GM23338 (cell line): ENCODE results near the gene DDB1. TPM values are rescaled to one million over a fixed set of nuclear protein-coding genes. Genes with fewer than 3 reads are reported as not detected.
A peak's percentile ranks its signal among the peaks of the same experiment; 100 is the strongest.

Experiments used
- ATAC-seq: fragments of 200-7000 bp; cut with Tn5 transposase; 3 replicates; pipeline ENCODE4 v1.9.1; 2020
- DNase-seq: peaks from one replicate; pipeline ENCODE4 v3.0.0-alpha.2; 2015; ENCODE audit warnings: low spot score
- H2AFZ ChIP-seq: fragments of 200-600 bp; sonication (generic); 2 replicates; pipeline ENCODE4 v1.8.0; 2016; ENCODE audit warnings: antibody characterized with exemption, mild to moderate bottlenecking, moderate library complexity
- H3F3A ChIP-seq: fragments of 200-600 bp; sonication (generic); replicated peaks from 2 replicates; pipeline ENCODE4 v1.8.0; 2017; ENCODE audit warnings: antibody characterized with exemption, mixed run types, low read depth
- H3K27ac ChIP-seq: fragments of 200-600 bp; sonication (generic); 2 replicates; pipeline ENCODE4 v1.6.1; 2016; ENCODE audit warnings: low read depth
- H3K27me3 ChIP-seq: fragments of 200-600 bp; sonication (generic); 2 replicates; pipeline ENCODE4 v1.8.0; 2016; ENCODE audit warnings: mild to moderate bottlenecking, mixed run types, moderate library complexity; ENCODE audit not compliant: insufficient read depth
- H3K36me3 ChIP-seq: fragments of 200-600 bp; sonication (generic); 2 replicates; pipeline ENCODE4 v1.8.0; 2016; ENCODE audit warnings: mild to moderate bottlenecking; ENCODE audit not compliant: insufficient read depth
- H3K4me1 ChIP-seq: fragments of 200-600 bp; sonication (generic); 2 replicates; pipeline ENCODE4 v1.8.0; 2016; ENCODE audit warnings: mild to moderate bottlenecking, moderate library complexity; ENCODE audit not compliant: insufficient read depth
- H3K4me2 ChIP-seq: fragments of 200-600 bp; sonication (generic); 2 replicates; pipeline ENCODE4 v1.7.1; 2017; ENCODE audit warnings: mixed run types
- H3K4me3 ChIP-seq: fragments of 200-600 bp; sonication (generic); 2 replicates; pipeline ENCODE4 v1.6.1; 2016; ENCODE audit warnings: mixed run types
- H3K79me2 ChIP-seq: fragments of 200-600 bp; sonication (generic); replicated peaks from 2 replicates; pipeline ENCODE4 v1.8.0; 2017; ENCODE audit warnings: mild to moderate bottlenecking; ENCODE audit not compliant: insufficient read depth
- H3K9me2 ChIP-seq: fragments of 200-600 bp; sonication (generic); 2 replicates; pipeline ENCODE4 v1.8.0; 2017; ENCODE audit not compliant: insufficient read depth
- H4K20me1 ChIP-seq: fragments of 200-600 bp; sonication (generic); replicated peaks from 2 replicates; pipeline ENCODE4 v1.8.0; 2017; ENCODE audit warnings: mild to moderate bottlenecking; ENCODE audit not compliant: insufficient read depth
- H3K27ac Mint-ChIP-seq: 2 replicates; pipeline ENCODE4 v1.8.0; 2020; ENCODE audit warnings: inconsistent platforms, mild to moderate bottlenecking, moderate library complexity, mixed read lengths
- H3K27me3 Mint-ChIP-seq: 3 replicates; pipeline ENCODE4 v1.8.0; 2022; ENCODE audit warnings: low read depth, mild to moderate bottlenecking, moderate library complexity, mixed read lengths, inconsistent platforms; ENCODE audit not compliant: insufficient read depth, poor library complexity
- H3K36me3 Mint-ChIP-seq: 3 replicates; pipeline ENCODE4 v1.8.0; 2021; ENCODE audit warnings: low read depth, mild to moderate bottlenecking, inconsistent platforms, moderate library complexity, mixed read lengths
- H3K4me1 Mint-ChIP-seq: 3 replicates; pipeline ENCODE4 v1.8.0; 2020; ENCODE audit warnings: mild to moderate bottlenecking, inconsistent platforms, mixed read lengths
- H3K4me3 Mint-ChIP-seq: 3 replicates; pipeline ENCODE4 v1.8.0; 2021; ENCODE audit warnings: moderate library complexity, mild to moderate bottlenecking, inconsistent platforms, mixed read lengths
- H3K9me3 Mint-ChIP-seq: 3 replicates; pipeline ENCODE4 v1.8.0; 2020; ENCODE audit warnings: moderate library complexity, mild to moderate bottlenecking, inconsistent platforms, mixed read lengths
- EZH2phosphoT487 ChIP-seq: fragments of 200-600 bp; sonication (generic); IDR thresholded peaks from one replicate; pipeline ENCODE4 v1.8.1; 2018; ENCODE audit warnings: antibody characterized with exemption; ENCODE audit not compliant: unreplicated experiment
- JUNB ChIP-seq: IDR thresholded peaks from one replicate; pipeline ENCODE4 v1.6.1; 2016; ENCODE audit warnings: antibody characterized with exemption; ENCODE audit not compliant: unreplicated experiment
- NANOG ChIP-seq: IDR thresholded peaks from 2 replicates; pipeline ENCODE4 v1.6.1; 2016; ENCODE audit warnings: antibody characterized with exemption, borderline replicate concordance
- POLR2AphosphoS5 ChIP-seq: IDR thresholded peaks from 2 replicates; pipeline ENCODE4 v1.6.1; 2016; ENCODE audit warnings: antibody characterized with exemption, low read depth
- ZNF114 ChIP-seq: fragments of 250-450 bp; sonication (Bioruptor Pico); IDR thresholded peaks from 2 replicates; pipeline ENCODE4 v1.5.0; 2020; ENCODE audit warnings: mild to moderate bottlenecking, moderate library complexity
- polyA plus RNA-seq: library from polyadenylated mRNA; unstranded; fragments of >200 nt; fragmentation: Nextera tagmentation; extraction: Ambion mirVana; gene quantifications from 2 replicates; pipeline ENCODE4 v1.2.1, GENCODE V29; 2016
- total RNA-seq: library from RNA; depleted of rRNA; stranded (reverse); fragments of >200 nt; shearing (Covaris generic); gene quantifications from 2 replicates; pipeline ENCODE4 v1.2.3, GENCODE V29; 2014
- TF ChIP-seq, protein P1 (sequence below), 2 experiments: fragments of 200-600 bp in 1 of 2; sonication (generic) in 1 of 2; conservative IDR thresholded peaks; 2 replicates each; pipeline versions ENCODE4 v1.5.1 to v1.6.1; 2016 to 2017; ENCODE audit warnings: antibody characterized with exemption in 2 of 2, low read depth in 2 of 2, mild to moderate bottlenecking in 2 of 2, moderate library complexity in 1 of 2
- TF ChIP-seq, protein P2 (sequence below): IDR thresholded peaks from 2 replicates; pipeline ENCODE4 v1.6.1; 2016; ENCODE audit warnings: antibody characterized with exemption
- TF ChIP-seq, protein P3 (sequence below): IDR thresholded peaks from one replicate; pipeline ENCODE4 v1.6.1; 2018; ENCODE audit warnings: antibody characterized with exemption; ENCODE audit not compliant: unreplicated experiment

DDB1 gene
- total and polyA plus RNA-seq, 2 experiments from 2014 or later = 102 to 282 TPM

DNA sequence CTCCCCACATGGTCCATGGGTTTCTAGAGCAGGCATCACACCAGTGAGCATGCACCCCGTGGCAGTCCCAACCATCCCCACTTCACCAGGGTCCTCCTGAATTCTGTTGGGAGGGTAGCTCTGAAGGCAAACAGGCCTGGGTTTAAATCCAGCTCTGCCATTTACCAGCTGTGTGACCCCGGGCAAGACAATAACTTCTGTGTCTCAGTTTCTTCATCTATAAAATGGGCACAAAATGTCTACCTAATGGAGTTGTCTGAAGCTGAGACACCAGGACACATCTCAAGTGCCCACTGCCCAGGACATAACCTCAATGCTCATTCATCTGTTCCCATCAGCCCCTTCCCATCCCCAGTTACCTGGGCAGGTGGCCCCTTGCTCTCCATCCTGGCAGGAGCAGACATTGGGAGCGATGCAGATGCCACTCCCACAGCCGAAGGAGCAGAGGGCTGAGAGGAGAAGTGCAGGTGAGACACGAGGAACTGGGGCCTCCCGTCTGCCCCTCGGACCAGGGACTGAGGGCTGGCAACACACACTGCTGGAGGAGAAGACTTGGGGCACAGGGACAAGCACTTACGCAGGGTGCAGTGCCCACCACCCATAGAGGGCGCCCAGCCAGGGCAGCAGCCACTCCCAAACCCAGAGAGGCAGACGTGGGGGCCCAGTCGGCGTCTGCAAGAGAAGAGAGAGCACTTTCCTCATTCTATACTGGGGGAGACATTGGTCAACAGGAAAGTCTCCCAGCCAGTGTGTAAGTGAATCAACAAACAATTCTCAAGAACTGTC, 41.8 kb downstream of the DDB1 start:
- H3K36me3 ChIP-seq = peaks cover 5% of the 10 kb centered on the region; the same call in 1 of the 2 replicates
- H3K27me3 Mint-ChIP-seq = peaks cover 29% of the 10 kb centered on the region
- H3K36me3 Mint-ChIP-seq = peaks cover 9% of the 10 kb centered on the region
- H3K27ac ChIP-seq = no peak overlapping the region
- TF ChIP-seq ZNF114 (CRISPR knock-in tag) = no peak
- TF ChIP-seq, protein P1, sequence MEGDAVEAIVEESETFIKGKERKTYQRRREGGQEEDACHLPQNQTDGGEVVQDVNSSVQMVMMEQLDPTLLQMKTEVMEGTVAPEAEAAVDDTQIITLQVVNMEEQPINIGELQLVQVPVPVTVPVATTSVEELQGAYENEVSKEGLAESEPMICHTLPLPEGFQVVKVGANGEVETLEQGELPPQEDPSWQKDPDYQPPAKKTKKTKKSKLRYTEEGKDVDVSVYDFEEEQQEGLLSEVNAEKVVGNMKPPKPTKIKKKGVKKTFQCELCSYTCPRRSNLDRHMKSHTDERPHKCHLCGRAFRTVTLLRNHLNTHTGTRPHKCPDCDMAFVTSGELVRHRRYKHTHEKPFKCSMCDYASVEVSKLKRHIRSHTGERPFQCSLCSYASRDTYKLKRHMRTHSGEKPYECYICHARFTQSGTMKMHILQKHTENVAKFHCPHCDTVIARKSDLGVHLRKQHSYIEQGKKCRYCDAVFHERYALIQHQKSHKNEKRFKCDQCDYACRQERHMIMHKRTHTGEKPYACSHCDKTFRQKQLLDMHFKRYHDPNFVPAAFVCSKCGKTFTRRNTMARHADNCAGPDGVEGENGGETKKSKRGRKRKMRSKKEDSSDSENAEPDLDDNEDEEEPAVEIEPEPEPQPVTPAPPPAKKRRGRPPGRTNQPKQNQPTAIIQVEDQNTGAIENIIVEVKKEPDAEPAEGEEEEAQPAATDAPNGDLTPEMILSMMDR (conservative IDR thresholded peaks at IDR 0.05; ENCODE audit: low read depth in 2 of 2) = peak; percentile 50 to 72
- H4K20me1 ChIP-seq = peaks cover 6% of the 10 kb centered on the region
- ATAC-seq (peak; percentile 2; the same call in 1 of the 3 replicates), DNase-seq (peak; percentile 41)
- no peak overlapping the region for H3K4me3 Mint-ChIP-seq
- H3K79me2 ChIP-seq = peaks cover 19% of the 10 kb centered on the region
- no peaks in the 10 kb centered on the region for H3K9me2 ChIP-seq
- peaks cover 8% of the 10 kb centered on the region for H3K4me1 Mint-ChIP-seq
- no peak overlapping the region for H3K4me3 ChIP-seq
- H2AFZ ChIP-seq = no peak overlapping the region
- H3F3A ChIP-seq = peaks cover 8% of the 10 kb centered on the region
- H3K9me3 Mint-ChIP-seq = no peaks in the 10 kb centered on the region; the same call in 2 of the 3 replicates
- H3K27me3 ChIP-seq = peaks cover 11% of the 10 kb centered on the region
- H3K4me2 ChIP-seq = no peak overlapping the region
- H3K4me1 ChIP-seq = peaks cover 9% of the 10 kb centered on the region
- H3K27ac Mint-ChIP-seq = no peak overlapping the region

DNA sequence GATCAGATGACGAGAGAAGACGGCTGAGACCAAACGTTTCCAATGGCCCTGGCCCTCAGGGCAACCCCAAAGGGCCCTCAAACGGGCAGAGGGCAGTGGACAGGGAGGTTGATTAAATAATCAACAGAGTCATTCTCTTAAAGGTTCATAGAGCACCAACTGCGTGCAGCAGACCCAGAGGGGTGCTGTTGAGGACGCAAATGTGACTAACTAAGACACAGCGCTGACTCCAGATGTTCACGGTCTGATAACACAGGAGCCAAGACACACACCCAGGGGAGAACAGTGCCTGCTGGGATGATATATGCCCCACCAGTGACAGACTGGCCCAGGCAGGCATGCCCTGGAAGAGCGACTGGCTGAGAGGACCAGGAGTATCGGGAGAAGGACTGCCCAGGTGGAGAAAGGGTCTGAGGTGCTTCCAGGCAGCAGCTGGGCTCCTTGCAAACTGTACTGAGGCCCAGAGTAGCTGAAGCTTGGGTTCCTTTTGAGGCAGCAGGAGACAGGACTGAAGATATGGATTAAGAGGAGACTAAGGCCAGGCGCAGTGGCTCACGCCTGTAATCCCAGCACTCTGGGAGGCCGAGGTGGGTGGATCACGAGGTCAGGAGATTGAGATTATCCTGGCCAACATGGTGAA, 45.4 kb downstream of the DDB1 start:
- no peak overlapping the region for H3K4me3 ChIP-seq
- H3F3A ChIP-seq = no peaks in the 10 kb centered on the region
- no peak overlapping the region for H3K27ac ChIP-seq
- DNase-seq = no peak
- peaks cover 6% of the 10 kb centered on the region for H3K79me2 ChIP-seq
- Mint-ChIP-seq H3K4me1 (no peaks in the 10 kb centered on the region; the same call in 1 of the 3 replicates), H3K36me3 (peaks cover 37% of the 10 kb centered on the region), H3K27me3 (peaks cover 14% of the 10 kb centered on the region), H3K4me3 (no peak overlapping the region), H3K27ac (0 out of 2 replicates have a peak overlapping the region, but pooled peaks have one; percentile 36), H3K9me3 (no peaks in the 10 kb centered on the region)
- no peak overlapping the region for H3K4me2 ChIP-seq
- no peak overlapping the region for H2AFZ ChIP-seq
- no peaks in the 10 kb centered on the region for H3K9me2 ChIP-seq
- peaks cover 12% of the 10 kb centered on the region; the same call in 1 of the 2 replicates for H3K36me3 ChIP-seq
- peaks cover 6% of the 10 kb centered on the region; the same call in 1 of the 2 replicates for H4K20me1 ChIP-seq
- H3K4me1 ChIP-seq = no peaks in the 10 kb centered on the region
- H3K27me3 ChIP-seq = no peaks in the 10 kb centered on the region
- no peak for ATAC-seq
- no peak for TF ChIP-seq NANOG
- TF ChIP-seq EZH2phosphoT487 = no peak
- TF ChIP-seq, protein P2, sequence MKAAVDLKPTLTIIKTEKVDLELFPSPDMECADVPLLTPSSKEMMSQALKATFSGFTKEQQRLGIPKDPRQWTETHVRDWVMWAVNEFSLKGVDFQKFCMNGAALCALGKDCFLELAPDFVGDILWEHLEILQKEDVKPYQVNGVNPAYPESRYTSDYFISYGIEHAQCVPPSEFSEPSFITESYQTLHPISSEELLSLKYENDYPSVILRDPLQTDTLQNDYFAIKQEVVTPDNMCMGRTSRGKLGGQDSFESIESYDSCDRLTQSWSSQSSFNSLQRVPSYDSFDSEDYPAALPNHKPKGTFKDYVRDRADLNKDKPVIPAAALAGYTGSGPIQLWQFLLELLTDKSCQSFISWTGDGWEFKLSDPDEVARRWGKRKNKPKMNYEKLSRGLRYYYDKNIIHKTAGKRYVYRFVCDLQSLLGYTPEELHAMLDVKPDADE = no peak
- no peak for TF ChIP-seq POLR2AphosphoS5
- TF ChIP-seq, protein P1 (conservative IDR thresholded peaks at IDR 0.05; ENCODE audit: low read depth in 2 of 2) = no peak
- TF ChIP-seq, protein P3, sequence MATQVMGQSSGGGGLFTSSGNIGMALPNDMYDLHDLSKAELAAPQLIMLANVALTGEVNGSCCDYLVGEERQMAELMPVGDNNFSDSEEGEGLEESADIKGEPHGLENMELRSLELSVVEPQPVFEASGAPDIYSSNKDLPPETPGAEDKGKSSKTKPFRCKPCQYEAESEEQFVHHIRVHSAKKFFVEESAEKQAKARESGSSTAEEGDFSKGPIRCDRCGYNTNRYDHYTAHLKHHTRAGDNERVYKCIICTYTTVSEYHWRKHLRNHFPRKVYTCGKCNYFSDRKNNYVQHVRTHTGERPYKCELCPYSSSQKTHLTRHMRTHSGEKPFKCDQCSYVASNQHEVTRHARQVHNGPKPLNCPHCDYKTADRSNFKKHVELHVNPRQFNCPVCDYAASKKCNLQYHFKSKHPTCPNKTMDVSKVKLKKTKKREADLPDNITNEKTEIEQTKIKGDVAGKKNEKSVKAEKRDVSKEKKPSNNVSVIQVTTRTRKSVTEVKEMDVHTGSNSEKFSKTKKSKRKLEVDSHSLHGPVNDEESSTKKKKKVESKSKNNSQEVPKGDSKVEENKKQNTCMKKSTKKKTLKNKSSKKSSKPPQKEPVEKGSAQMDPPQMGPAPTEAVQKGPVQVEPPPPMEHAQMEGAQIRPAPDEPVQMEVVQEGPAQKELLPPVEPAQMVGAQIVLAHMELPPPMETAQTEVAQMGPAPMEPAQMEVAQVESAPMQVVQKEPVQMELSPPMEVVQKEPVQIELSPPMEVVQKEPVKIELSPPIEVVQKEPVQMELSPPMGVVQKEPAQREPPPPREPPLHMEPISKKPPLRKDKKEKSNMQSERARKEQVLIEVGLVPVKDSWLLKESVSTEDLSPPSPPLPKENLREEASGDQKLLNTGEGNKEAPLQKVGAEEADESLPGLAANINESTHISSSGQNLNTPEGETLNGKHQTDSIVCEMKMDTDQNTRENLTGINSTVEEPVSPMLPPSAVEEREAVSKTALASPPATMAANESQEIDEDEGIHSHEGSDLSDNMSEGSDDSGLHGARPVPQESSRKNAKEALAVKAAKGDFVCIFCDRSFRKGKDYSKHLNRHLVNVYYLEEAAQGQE = no peak
- no peak for TF ChIP-seq ZNF114 (CRISPR knock-in tag)
- TF ChIP-seq JUNB = no peak
